GM10248 (cell line): Measurements from ENCODE around the gene FNBP1L.

Experiments
- CTCF ChIA-PET: fragments of 300-600 bp; sonication (Branson Sonifier 250); formaldehyde crosslinking; extraction: SDS; loops from one replicate; lab custom pipeline; 2021; ENCODE audit warnings: antibody characterized with exemption; lab: Yijun Ruan, JAX
- POLR2A ChIA-PET: fragments of 350-650 bp; sonication (Branson Sonifier 250); formaldehyde crosslinking; extraction: SDS; loops from one replicate; lab custom pipeline; 2020; ENCODE audit warnings: antibody characterized with exemption; lab: Yijun Ruan, JAX
- DNase-seq: peaks from one replicate; pipeline ENCODE4 v3.0.0; 2012; ENCODE audit errors: extremely low spot score
- CTCF ChIP-seq: IDR thresholded peaks from 2 replicates; pipeline ENCODE4 v1.5.1; 2012; ENCODE audit warnings: mild to moderate bottlenecking, low read depth; ENCODE audit errors: extremely low read depth, missing control alignments, control extremely low read depth

The FNBP1L gene

GRCh38 chr1:93559695-93560094, 111.8 kb downstream of the FNBP1L start:
- POLR2A ChIA-PET, result no interaction called here
- no peak for TF ChIP-seq CTCF
- no peak for DNase-seq
- CTCF ChIA-PET, result no interaction called here

GRCh38 chr1:93565496-93566206, 117.7 kb downstream of the FNBP1L start:
- DNase-seq, result no peak
- ChIA-PET CTCF (no interaction called here), POLR2A (no interaction called here)
- no peak for TF ChIP-seq CTCF

GRCh38 chr1:93566227-93566626, 118.3 kb downstream of the FNBP1L start:
- no peak for TF ChIP-seq CTCF
- DNase-seq, result no peak
- ChIA-PET POLR2A (no interaction called here), CTCF (interaction anchor here (1.2 kb wide), 1 partner anchor 14 kb away, joined by 3 read pairs; no protein-coding TSS in a partner anchor)

- ChIA-PET POLR2A (no interaction called here), CTCF (interaction anchor here (1.2 kb wide), 1 partner anchor 15 kb away, joined by 3 read pairs; no protein-coding TSS in a partner anchor)
- no peak for TF ChIP-seq CTCF
- DNase-seq, result no peak
These were observed 119.5 kb downstream of the FNBP1L start for GRCh38 chr1:93567255-93567918.

GRCh38 chr1:93569489-93569888, 121.6 kb downstream of the FNBP1L start:
- TF ChIP-seq CTCF, result no peak
- no peak for DNase-seq
- POLR2A ChIA-PET, result no interaction called here
- CTCF ChIA-PET, result interaction anchor here (1.0 to 1.4 kb wide), 2 partner anchors 17 to 60 kb away, joined by 3 to 4 read pairs; no protein-coding TSS in a partner anchor

GRCh38 chr1:93571623-93572310, 123.8 kb downstream of the FNBP1L start:
- CTCF ChIA-PET, result no interaction called here
- POLR2A ChIA-PET, result no interaction called here
- no peak for DNase-seq
- TF ChIP-seq CTCF, result no peak
